Limb (tissue), 2 donors: ENCODE data around the gene IGDCC3.

Source experiments
- DNase-seq, 2 donors: peaks; one replicate each; pipeline ENCODE4 v3.0.0-alpha.2; 2016; ENCODE audit errors: extremely low spot score in 2 of 2

The IGDCC3 gene

GRCh38 chr15:65377976-65378366 lies at the start of gene IGDCC3:
Gene IGDCC3 (minus strand): TSS chr15:65378002. CDS start chr15:65377788, 214 bp downstream.
- DNase-seq: peak in 1 of 2 donors; percentile 84

- no peak for DNase-seq
Observed at GRCh38 chr15:65426216-65426853, 48.5 kb upstream of the IGDCC3 start.

- no peak for DNase-seq
Observed at GRCh38 chr15:65424683-65425082, 46.9 kb upstream of the IGDCC3 start.

GRCh38 chr15:65423976-65424679 lies 46.3 kb upstream of the IGDCC3 start:
- no peak for DNase-seq

GRCh38 chr15:65423150-65423975 lies 45.6 kb upstream of the IGDCC3 start:
- peak in 1 of 2 donors; percentile 56 for DNase-seq

- DNase-seq: peak; percentile 81 to 87
Observed at GRCh38 chr15:65421360-65422215, 43.8 kb upstream of the IGDCC3 start.

- DNase-seq: no peak
Observed at GRCh38 chr15:65420975-65421359, 43.2 kb upstream of the IGDCC3 start.

- DNase-seq: no peak
Observed at GRCh38 chr15:65418596-65418995, 40.8 kb upstream of the IGDCC3 start.

GRCh38 chr15:65416845-65417416 lies 39.1 kb upstream of the IGDCC3 start:
- DNase-seq: peak; percentile 75 to 77

- peak; percentile 70 to 79 for DNase-seq
Observed at GRCh38 chr15:65414841-65415621, 37.2 kb upstream of the IGDCC3 start.

GRCh38 chr15:65413760-65414144 lies 36.0 kb upstream of the IGDCC3 start:
- DNase-seq: no peak

GRCh38 chr15:65413051-65413759 lies 35.4 kb upstream of the IGDCC3 start:
- DNase-seq: no peak

GRCh38 chr15:65412556-65412955 lies 34.8 kb upstream of the IGDCC3 start:
- DNase-seq: no peak

- DNase-seq: no peak
Observed at GRCh38 chr15:65411465-65412071, 33.8 kb upstream of the IGDCC3 start.

- no peak for DNase-seq
Observed at GRCh38 chr15:65410972-65411371, 33.2 kb upstream of the IGDCC3 start.

GRCh38 chr15:65410036-65410435 lies 32.2 kb upstream of the IGDCC3 start:
- DNase-seq: no peak

- DNase-seq: no peak
Observed at GRCh38 chr15:65409036-65409631, 31.3 kb upstream of the IGDCC3 start.

- no peak for DNase-seq
Observed at GRCh38 chr15:65408324-65409035, 30.7 kb upstream of the IGDCC3 start.
